GM08714 (cell line): ENCODE results near the gene PRELID3B.
A peak's percentile ranks its signal among the peaks of the same experiment; 100 is the strongest.

Experiments
- H3K4me3 ChIP-seq: fragments of 200-500 bp; sonication (Bioruptor generic); 2 replicates; pipeline ENCODE4 v1.5.1; 2014; ENCODE audit warnings: mild to moderate bottlenecking, low read length, inconsistent platforms
- ZNF274 ChIP-seq: IDR thresholded peaks from 2 replicates; pipeline ENCODE4 v1.6.1; 2012; ENCODE audit warnings: mild to moderate bottlenecking, low read depth, low read length

Gene PRELID3B

DNA sequence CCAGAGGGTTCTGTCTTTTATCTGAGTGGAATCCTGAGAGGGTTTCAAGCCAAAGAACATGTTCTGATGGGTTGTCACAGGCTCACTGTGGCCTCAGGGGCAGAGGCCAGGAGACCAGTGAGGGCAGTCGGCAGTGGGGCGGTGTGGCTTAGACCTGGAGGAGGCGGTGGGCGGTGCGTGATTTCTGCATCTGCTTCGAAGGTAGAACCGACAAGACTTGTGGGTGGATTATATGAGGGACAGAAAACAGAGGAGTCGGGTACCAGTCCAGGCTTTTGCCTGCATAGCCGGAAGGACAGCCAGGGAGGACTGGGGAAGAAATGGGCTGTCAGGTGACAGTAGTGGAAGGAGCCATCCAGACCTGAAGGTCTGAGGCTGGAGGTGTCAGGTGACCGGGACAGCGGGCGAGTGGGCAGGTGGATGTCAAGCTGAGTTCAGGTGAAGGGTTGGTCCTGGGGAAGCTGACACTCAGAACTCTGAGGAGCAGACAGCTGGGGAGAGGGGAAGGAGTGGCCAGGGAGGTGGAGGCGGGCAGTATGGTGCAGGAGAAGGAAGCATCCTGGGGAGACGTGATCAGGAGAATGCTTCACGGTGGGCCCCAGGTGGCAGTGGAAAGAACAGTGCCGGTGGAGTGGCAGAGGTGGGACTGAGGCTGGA, 38.6 kb downstream of the PRELID3B start:
- TF ChIP-seq ZNF274: no peak
- H3K4me3 ChIP-seq: peak overlapping the region; percentile 7; the same call in 1 of the 2 replicates

- no peak overlapping the region for H3K4me3 ChIP-seq
- TF ChIP-seq ZNF274: no peak
These were observed 39.6 kb downstream of the PRELID3B start for GRCh38 chr20:59002874-59003399.

- TF ChIP-seq ZNF274: no peak
- no peak overlapping the region for H3K4me3 ChIP-seq
These were observed 40.2 kb downstream of the PRELID3B start for GRCh38 chr20:59002388-59002787.

DNA sequence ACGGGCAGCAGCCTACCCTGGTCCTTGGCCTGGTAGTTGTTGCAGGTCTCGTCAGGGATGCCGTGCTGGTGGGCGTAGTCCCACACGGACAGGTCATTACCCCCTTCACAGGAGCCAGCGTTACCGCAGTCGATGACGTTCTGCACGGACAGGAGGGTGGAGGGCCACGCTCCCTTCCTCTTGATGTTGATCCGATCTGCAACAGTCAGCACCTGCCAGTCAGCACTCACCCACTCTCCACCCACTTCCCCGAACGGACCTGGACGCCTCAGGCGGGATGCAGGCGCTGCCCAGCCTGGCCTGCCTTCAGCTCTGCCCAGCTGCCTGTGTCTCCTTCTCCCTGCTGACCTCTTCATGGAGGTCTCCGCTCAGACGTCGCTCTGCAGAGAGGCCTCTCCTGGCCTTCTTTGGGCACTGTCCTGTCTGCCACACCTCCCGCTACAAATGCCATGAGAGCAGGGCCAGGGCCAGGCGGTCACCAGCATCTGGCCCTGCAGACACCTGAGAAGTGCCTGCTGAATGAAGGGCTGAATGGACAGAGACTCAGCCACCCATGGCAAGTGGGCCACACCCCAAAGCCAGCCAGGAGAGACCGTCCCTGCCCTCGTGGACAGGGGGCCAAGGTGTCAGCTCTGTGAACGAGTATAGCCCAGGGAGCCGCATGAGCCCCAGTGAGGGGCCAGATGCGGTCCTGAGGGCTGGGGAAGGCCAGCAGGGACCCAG, 41.0 kb downstream of the PRELID3B start:
- no peak for TF ChIP-seq ZNF274
- no peak overlapping the region for H3K4me3 ChIP-seq

- no peak overlapping the region for H3K4me3 ChIP-seq
- no peak for TF ChIP-seq ZNF274
These were observed 41.5 kb downstream of the PRELID3B start for GRCh38 chr20:59001068-59001448.

GRCh38 chr20:59000326-59000725, 42.3 kb downstream of the PRELID3B start:
- H3K4me3 ChIP-seq: no peak overlapping the region
- no peak for TF ChIP-seq ZNF274

DNA sequence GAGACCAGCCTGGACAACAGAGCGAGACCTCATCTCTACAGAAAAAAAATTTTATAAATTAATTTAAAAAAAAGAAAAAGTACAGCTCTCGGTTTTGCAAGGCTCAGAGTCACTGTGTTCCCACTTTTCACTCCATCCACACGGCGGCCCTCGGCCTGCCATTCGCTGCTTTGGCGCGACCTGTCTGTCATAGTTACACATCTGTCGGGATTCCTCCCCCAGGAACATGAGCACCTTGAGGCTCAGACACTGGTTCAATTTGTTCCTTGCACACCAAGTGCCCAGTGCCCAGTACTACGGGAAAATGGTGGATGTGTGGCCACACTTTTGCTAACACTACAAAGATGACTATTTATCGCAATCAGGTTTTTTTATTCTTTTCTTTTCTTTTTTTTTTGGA, 43.9 kb downstream of the PRELID3B start:
- TF ChIP-seq ZNF274: no peak
- H3K4me3 ChIP-seq: no peak overlapping the region

DNA sequence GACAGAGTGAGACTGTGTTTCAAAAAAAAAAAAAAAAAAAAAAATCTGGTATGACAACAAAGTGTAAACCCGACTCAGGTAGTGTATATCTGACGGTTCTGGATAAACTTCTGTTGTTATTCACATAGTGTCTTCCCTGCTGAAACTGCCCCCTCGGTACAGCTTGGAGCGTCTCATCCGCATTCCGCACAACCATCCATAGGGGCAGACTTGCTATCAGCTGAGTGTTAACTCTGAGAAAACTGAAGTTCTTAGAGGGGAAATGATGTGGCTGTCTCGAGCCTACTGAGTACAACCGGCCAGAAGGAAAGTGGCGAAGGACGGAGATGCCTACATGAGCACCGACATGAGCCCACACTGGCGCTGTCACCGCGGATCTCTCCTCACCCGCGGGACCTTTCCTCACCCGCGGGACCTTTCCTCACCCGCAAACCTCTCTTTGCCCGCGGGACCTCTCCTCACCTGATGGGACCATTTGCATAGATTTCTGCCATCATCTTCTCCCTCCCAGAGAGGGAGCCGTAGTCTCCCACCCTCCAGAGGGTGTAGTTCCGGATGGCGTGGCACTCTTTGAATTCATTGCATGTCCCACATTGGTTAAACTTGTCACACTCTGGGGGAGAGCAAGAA, 45.3 kb downstream of the PRELID3B start:
- no peak overlapping the region for H3K4me3 ChIP-seq
- TF ChIP-seq ZNF274: no peak

DNA sequence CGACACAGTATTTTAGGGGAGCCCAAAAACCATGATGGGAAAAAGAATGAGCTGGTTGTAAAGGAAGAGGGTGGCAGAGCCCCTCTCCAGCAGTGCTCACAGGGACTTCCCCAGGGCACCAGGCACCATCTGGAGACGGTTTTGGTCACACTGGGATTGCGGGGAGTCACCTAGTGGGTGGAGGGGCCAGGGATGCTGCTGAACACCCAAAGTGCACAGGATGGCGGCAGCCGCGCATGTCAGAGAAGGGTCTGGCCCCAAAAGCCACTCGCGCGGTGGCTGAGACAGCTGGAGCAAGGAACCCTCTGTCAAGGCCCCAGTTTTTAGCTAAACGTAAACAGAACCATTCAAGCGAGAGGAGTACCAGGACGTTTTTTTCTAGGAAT, 46.4 kb downstream of the PRELID3B start:
- no peak overlapping the region for H3K4me3 ChIP-seq
- no peak for TF ChIP-seq ZNF274

DNA sequence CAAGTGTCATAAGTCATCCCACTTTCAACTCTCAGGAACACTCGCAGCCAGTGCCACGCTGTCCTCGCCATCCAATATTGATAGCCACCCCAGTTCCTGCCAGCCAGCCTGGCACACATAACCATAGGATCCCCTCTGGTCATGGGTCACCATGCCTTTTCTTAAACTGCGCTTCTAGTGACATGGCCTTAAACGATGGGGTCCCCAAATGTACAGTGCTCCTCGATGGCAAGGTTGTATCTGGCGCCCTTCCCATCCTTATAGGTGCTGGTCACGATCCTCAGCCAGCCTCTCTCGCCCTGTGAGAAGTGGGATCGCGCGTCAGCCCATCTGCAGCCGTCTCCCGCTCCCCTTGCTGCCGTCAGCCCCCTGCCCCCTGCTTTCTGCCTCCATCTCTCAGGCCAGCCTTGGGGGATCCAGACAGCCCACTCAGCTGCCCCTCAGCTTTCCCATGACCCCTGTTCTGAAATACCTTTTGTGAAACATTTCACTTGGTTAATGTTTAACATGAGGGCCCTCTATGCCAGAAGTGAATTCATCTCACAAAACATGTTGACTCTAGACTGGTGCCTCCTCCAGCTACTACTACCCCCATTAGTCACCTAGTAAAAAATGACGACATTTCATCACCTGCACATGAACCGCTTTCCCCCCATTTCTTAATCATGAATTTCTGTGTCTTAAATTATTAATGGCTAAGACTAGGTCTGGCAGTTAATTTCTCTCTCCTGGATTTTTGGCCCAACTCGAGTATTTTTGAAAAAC, 46.9 kb downstream of the PRELID3B start:
- H3K4me3 ChIP-seq: no peak overlapping the region

GRCh38 chr20:58994390-58995159, 48.0 kb downstream of the PRELID3B start:
- no peak for TF ChIP-seq ZNF274
- H3K4me3 ChIP-seq: no peak overlapping the region

More for the DNA sequence above, 46.9 kb downstream of the PRELID3B start:
- no peak for TF ChIP-seq ZNF274

- H3K4me3 ChIP-seq: no peak overlapping the region
- no peak for TF ChIP-seq ZNF274
These were observed 49.0 kb downstream of the PRELID3B start for GRCh38 chr20:58993332-58994248.

DNA sequence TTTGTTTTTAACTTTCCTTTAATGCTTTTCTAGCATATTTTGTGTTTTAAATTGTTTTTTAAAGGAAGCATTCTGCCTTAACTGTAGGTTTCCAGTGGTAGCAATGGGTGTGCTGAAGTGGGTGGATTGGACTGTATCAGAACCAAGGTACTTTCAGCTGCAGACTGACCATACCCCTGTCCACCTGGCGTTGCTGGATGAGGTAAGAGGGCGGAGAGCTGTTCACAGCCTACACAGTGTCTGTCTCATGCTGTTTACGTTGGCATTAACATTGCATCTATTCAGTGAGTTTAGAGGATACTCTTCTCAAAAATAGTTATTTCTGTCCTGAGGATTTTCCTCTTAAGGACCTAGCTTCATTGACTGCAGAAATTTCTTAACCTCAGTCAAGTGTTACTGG, 49.7 kb downstream of the PRELID3B start:
- H3K4me3 ChIP-seq: no peak overlapping the region
- no peak for TF ChIP-seq ZNF274
